Testis (tissue), 2 donors: ENCODE results near the gene NNMT.

ENCODE experiments used
- CTCF ChIP-seq, 3 experiments: fragments of 450-650 bp in 2 of 3; fragments of 200-600 bp in 1 of 3; sonication (generic) in 1 of 3; IDR thresholded peaks; one replicate each; pipeline ENCODE4 v1.5.1; 2016 to 2019; ENCODE audit warnings: antibody characterized with exemption in 3 of 3, mild to moderate bottlenecking in 2 of 3, moderate library complexity in 1 of 3
- POLR2A ChIP-seq: fragments of 450-650 bp; IDR thresholded peaks from one replicate; pipeline ENCODE4 v1.6.1; 2017; ENCODE audit warnings: antibody characterized with exemption, mild to moderate bottlenecking, moderate library complexity

- TF ChIP-seq CTCF (IDR thresholded peaks at IDR 0.05) (no peak), POLR2A (no peak)
These were observed 4.8 kb upstream of the NNMT start for GRCh38 chr11:114291381-114291780.
